Gastrocnemius medialis (tissue), 4 donors: ENCODE measurements around the gene FZD10. TPM values are rescaled to one million over a fixed set of nuclear protein-coding genes. Genes with fewer than 3 reads are reported as not detected.

Experiments
- ATAC-seq, 2 donors: fragments of 150-250 bp; one replicate each; pipeline ENCODE4 v1.9.1; 2016
- DNase-seq, 2 donors: peaks; one replicate each; pipeline ENCODE4 v3.0.0-alpha.2; 2019
- H3K27ac ChIP-seq, 4 donors: fragments of 200-600 bp; sonication (generic); 1 replicate in 1 of 4; 2 replicates in 3 of 4; pipeline ENCODE4 v1.5.1; 2016 to 2018; ENCODE audit warnings: mild to moderate bottlenecking in 2 of 4, moderate library complexity in 1 of 4
- H3K27me3 ChIP-seq, 3 donors: fragments of 200-600 bp; sonication (generic) in 2 of 3; 1 replicate in 1 of 3; 2 replicates in 2 of 3; pipeline versions ENCODE4 v1.5.1 to v1.6.0; 2016 to 2019; ENCODE audit warnings: mild to moderate bottlenecking in 1 of 3, moderate library complexity in 1 of 3
- H3K36me3 ChIP-seq, 2 donors: fragments of 200-600 bp; sonication (generic) in 1 of 2; one replicate each; pipeline ENCODE4 v1.5.1; 2017 to 2018
- H3K4me1 ChIP-seq, 2 donors: fragments of 200-600 bp; sonication (generic) in 1 of 2; one replicate each; pipeline ENCODE4 v1.5.1; 2016 to 2017; ENCODE audit warnings: mild to moderate bottlenecking in 2 of 2
- H3K4me3 ChIP-seq, 4 donors: fragments of 200-600 bp; sonication (generic) in 3 of 4; 1 replicate in 1 of 4; 2 replicates in 3 of 4; pipeline ENCODE4 v1.5.1; 2016 to 2019; ENCODE audit warnings: mild to moderate bottlenecking in 2 of 4
- H3K9me3 ChIP-seq, 3 donors: fragments of 200-600 bp; sonication (generic) in 2 of 3; 1 replicate in 1 of 3; 2 replicates in 2 of 3; pipeline ENCODE4 v1.5.1; 2016 to 2019
- CTCF ChIP-seq, 5 experiments: fragments of 450-650 bp in 3 of 5; fragments of 200-600 bp in 2 of 5; sonication (generic) in 2 of 5; IDR thresholded peaks in 4 of 5; conservative IDR thresholded peaks in 1 of 5; 1 replicate in 4 of 5; 2 replicates in 1 of 5; pipeline ENCODE4 v1.5.1; 2016 to 2019; ENCODE audit warnings: antibody characterized with exemption in 5 of 5, mild to moderate bottlenecking in 3 of 5, moderate library complexity in 3 of 5
- POLR2A ChIP-seq, 2 donors: fragments of 450-650 bp; IDR thresholded peaks; one replicate each; pipeline ENCODE4 v1.6.1; 2017; ENCODE audit warnings: antibody characterized with exemption in 2 of 2, mild to moderate bottlenecking in 2 of 2, moderate library complexity in 2 of 2
- in situ Hi-C, 4 donors: fragments of 200-750 bp; cut with MboI; loops; one replicate each; pipeline versions ENCODE4 v1.15.0 to v1.8.0; 2017; ENCODE audit warnings: low sequenced_read_pairs in 4 of 4
- intact Hi-C: fragments of 100-400 bp; cut with DNase I; formaldehyde crosslinking; loops from one replicate; pipeline ENCODE4 v1.15.1; 2023; ENCODE audit warnings: low total_unique reads
- total RNA-seq, 4 donors: library from RNA; depleted of rRNA; stranded (reverse); fragments of >200 nt; gene quantifications; one replicate each; pipeline versions ENCODE4 v1.1.0 to v1.2.3, GENCODE V29; 2016

FZD10 gene
- total RNA-seq, 4 donors from 2014 or later = 0.15 to 2.3 (median 1.1) TPM; not detected in 1

GRCh38 chr12:130166306-130166705 lies 4.0 kb downstream of the FZD10 start:
- Histone ChIP-seq H3K4me1 (no peaks in the 10 kb centered on the region), H3K36me3 (no peaks in the 10 kb centered on the region), H3K27ac (no peak overlapping the region), H3K27me3 (peaks cover 6 to 22% (median 21%) of the 10 kb centered on the region in 3 donors), H3K4me3 (no peak overlapping the region), H3K9me3 (no peaks in the 10 kb centered on the region)
- no peak for ATAC-seq
- DNase-seq = no peak
- intact Hi-C loops (no loop called here), in situ Hi-C loops (no loop called here)
- TF ChIP-seq CTCF (IDR thresholded peaks at IDR 0.05 in 4 of 5, conservative IDR thresholded peaks at IDR 0.05 in 1 of 5) (no peak), POLR2A (IDR thresholded peaks at IDR 0.05) (no peak)

GRCh38 chr12:130167537-130167936 lies 5.3 kb downstream of the FZD10 start:
- peaks cover 0 to 16% (median 16%) of the 10 kb centered on the region in 3 donors for H3K27me3 ChIP-seq
- DNase-seq (no peak), ATAC-seq (no peak)
- no peak for TF ChIP-seq CTCF (IDR thresholded peaks at IDR 0.05 in 4 of 5, conservative IDR thresholded peaks at IDR 0.05 in 1 of 5)
- intact Hi-C loops = no loop called here
- no peaks in the 10 kb centered on the region for H3K36me3 ChIP-seq
- H3K4me1 ChIP-seq = no peaks in the 10 kb centered on the region
- no peaks in the 10 kb centered on the region for H3K9me3 ChIP-seq
- in situ Hi-C loops = no loop called here
- H3K27ac ChIP-seq = no peak overlapping the region
- H3K4me3 ChIP-seq = no peak overlapping the region

- intact Hi-C loops (no loop called here), in situ Hi-C loops (no loop called here)
- no peak for ATAC-seq
- TF ChIP-seq CTCF (IDR thresholded peaks at IDR 0.05 in 4 of 5, conservative IDR thresholded peaks at IDR 0.05 in 1 of 5) (no peak), POLR2A (IDR thresholded peaks at IDR 0.05) (no peak)
- no peak overlapping the region for H3K4me3 ChIP-seq
- peaks cover 0 to 8% (median 2%) of the 10 kb centered on the region in 3 donors for H3K27me3 ChIP-seq
- no peak overlapping the region for H3K27ac ChIP-seq
- H3K36me3 ChIP-seq = no peaks in the 10 kb centered on the region
- H3K4me1 ChIP-seq = no peaks in the 10 kb centered on the region
- H3K9me3 ChIP-seq = no peaks in the 10 kb centered on the region
- DNase-seq = no peak
Observed at GRCh38 chr12:130169256-130169655, 7.0 kb downstream of the FZD10 start.

- ATAC-seq = no peak
- intact Hi-C loops = no loop called here
- H3K27me3 ChIP-seq = peaks cover 0 to 5% (median 0%) of the 10 kb centered on the region in 3 donors
Observed at GRCh38 chr12:130169924-130170323, 7.7 kb downstream of the FZD10 start.

More at GRCh38 chr12:130169924-130170323, 7.7 kb downstream of the FZD10 start:
- Histone ChIP-seq H3K9me3 (no peaks in the 10 kb centered on the region), H3K4me3 (no peak overlapping the region), H3K4me1 (no peaks in the 10 kb centered on the region), H3K27ac (no peak overlapping the region), H3K36me3 (no peaks in the 10 kb centered on the region)
- in situ Hi-C loops = no loop called here
- DNase-seq = no peak
- TF ChIP-seq CTCF (IDR thresholded peaks at IDR 0.05 in 4 of 5, conservative IDR thresholded peaks at IDR 0.05 in 1 of 5) = no peak
